Endothelial cell of umbilical vein (primary cell): Measurements from ENCODE around the gene TMEM59L. TPM values are rescaled to one million over a fixed set of nuclear protein-coding genes. Genes with fewer than 3 reads are reported as not detected.

ENCODE experiments used
- BruUV-seq: library from RNA; stranded (reverse); fragments of 400-500 nt; replicated peaks from 2 replicates; lab custom pipeline; 2021; lab: Mats Ljungman, UMichigan
- CTCF ChIA-PET: fragments of 300-600, 350-600 bp; sonication (Branson Sonifier 250); formaldehyde crosslinking; loops from one replicate; lab custom pipeline; 2021; ENCODE audit warnings: antibody characterized with exemption, inconsistent platforms; lab: Charles Lee
- POLR2A ChIA-PET: fragments of 300-600, 350-600 bp; sonication (Branson Sonifier 250); formaldehyde crosslinking; loops from one replicate; lab custom pipeline; 2021; ENCODE audit warnings: antibody characterized with exemption, inconsistent platforms; lab: Charles Lee
- DNase-seq: peaks from one replicate; pipeline ENCODE4 v3.0.0-alpha.2; 2011; ENCODE audit warnings: low read depth, low spot score
- FAIRE-seq: peaks from 2 replicates; lab custom pipeline; 2011; peaks lifted over from hg19 to GRCh38; lab: Jason Lieb, UNC
- H2AFZ ChIP-seq: 2 replicates; pipeline ENCODE4 v1.6.0; 2012; ENCODE audit warnings: low read depth, low read length, control low read depth, inconsistent platforms
- H3K27ac ChIP-seq: 2 replicates; pipeline ENCODE4 v1.5.1; 2011; ENCODE audit warnings: low read depth, mild to moderate bottlenecking, control low read depth, low read length, moderate library complexity; ENCODE audit not compliant: insufficient read depth
- H3K27me3 ChIP-seq, 2 experiments: 2 replicates each; pipeline versions ENCODE4 v1.6.0 to v1.6.1; 2011; ENCODE audit warnings: low read length in 2 of 2, mixed read lengths in 1 of 2; ENCODE audit not compliant: control insufficient read depth in 2 of 2, insufficient read depth in 2 of 2
- H3K36me3 ChIP-seq, 2 experiments: 2 replicates in 1 of 2; 3 replicates in 1 of 2; pipeline ENCODE4 v1.5.1; 2011; ENCODE audit warnings: low read length in 2 of 2, mild to moderate bottlenecking in 1 of 2, moderate library complexity in 1 of 2; ENCODE audit not compliant: control insufficient read depth in 2 of 2, insufficient read depth in 2 of 2; ENCODE audit errors: extremely low read depth in 1 of 2
- H3K4me1 ChIP-seq: 3 replicates; pipeline ENCODE4 v1.5.1; 2011; ENCODE audit warnings: mild to moderate bottlenecking, low read length; ENCODE audit not compliant: control insufficient read depth, insufficient read depth; ENCODE audit errors: extremely low read depth
- H3K4me2 ChIP-seq: 2 replicates; pipeline ENCODE4 v1.6.1; 2011; ENCODE audit warnings: low read length, control low read depth, mixed read lengths; ENCODE audit not compliant: insufficient read depth
- H3K4me3 ChIP-seq, 3 experiments: fragments of 200-600 bp in 1 of 3; sonication (generic), shearing (Covaris generic) in 1 of 3; replicated peaks in 1 of 3; 2 replicates each; pipeline ENCODE4 v1.5.1; 2011 to 2016; ENCODE audit warnings: control low read depth in 3 of 3, low read length in 3 of 3, mild to moderate bottlenecking in 2 of 3, inconsistent platforms in 1 of 3, low read depth in 1 of 3, moderate library complexity in 1 of 3; ENCODE audit not compliant: insufficient read depth in 1 of 3
- H3K79me2 ChIP-seq: 2 replicates; pipeline ENCODE4 v1.6.0; 2012; ENCODE audit warnings: low read length, inconsistent platforms; ENCODE audit not compliant: control insufficient read depth, insufficient read depth
- H3K9ac ChIP-seq: replicated peaks from 2 replicates; pipeline ENCODE3; 2011; ENCODE audit warnings: low read length, control low read depth; ENCODE audit not compliant: insufficient read depth; ENCODE audit errors: extremely low read depth
- H3K9me1 ChIP-seq: replicated peaks from 3 replicates; pipeline ENCODE4 v1.6.0; 2011; ENCODE audit warnings: mild to moderate bottlenecking, low read length; ENCODE audit not compliant: control insufficient read depth, insufficient read depth; ENCODE audit errors: extremely low read depth
- H3K9me3 ChIP-seq: replicated peaks from 2 replicates; pipeline ENCODE4 v1.5.1; 2012; ENCODE audit warnings: low read length, inconsistent platforms; ENCODE audit not compliant: control insufficient read depth, insufficient read depth
- H4K20me1 ChIP-seq: replicated peaks from 2 replicates; pipeline ENCODE3; 2011; ENCODE audit warnings: mild to moderate bottlenecking, low read length; ENCODE audit not compliant: control insufficient read depth, insufficient read depth; ENCODE audit errors: extremely low read depth
- CTCF ChIP-seq, 2 donors: IDR thresholded peaks; 1 replicate in 1 of 2; 2 replicates in 1 of 2; pipeline ENCODE4 v1.5.1; 2011; ENCODE audit warnings: low read length in 2 of 2, mild to moderate bottlenecking in 2 of 2, moderate library complexity in 2 of 2, control low read depth in 1 of 2, inconsistent platforms in 1 of 2, low read depth in 1 of 2; ENCODE audit not compliant: insufficient read depth in 1 of 2; ENCODE audit errors: extremely low read depth in 1 of 2
- EZH2 ChIP-seq: IDR thresholded peaks from 2 replicates; pipeline ENCODE4 v1.6.1; 2012; ENCODE audit warnings: borderline replicate concordance, low read depth, mild to moderate bottlenecking, moderate library complexity, low read length, inconsistent platforms; ENCODE audit not compliant: severe bottlenecking
- FOS ChIP-seq: IDR thresholded peaks from 2 replicates; pipeline ENCODE4 v1.6.1; 2011; ENCODE audit warnings: mild to moderate bottlenecking, low read length, moderate library complexity, borderline replicate concordance; ENCODE audit not compliant: insufficient read depth
- GATA2 ChIP-seq: IDR thresholded peaks from 2 replicates; pipeline ENCODE4 v1.7.0; 2011; ENCODE audit warnings: low read depth, mild to moderate bottlenecking, moderate library complexity, mixed read lengths, low read length; ENCODE audit not compliant: insufficient read length, insufficient read depth
- JUN ChIP-seq: IDR thresholded peaks from 2 replicates; pipeline ENCODE4 v1.6.1; 2011; ENCODE audit warnings: borderline replicate concordance, low read depth; ENCODE audit not compliant: insufficient read length, insufficient read depth
- MAX ChIP-seq: IDR thresholded peaks from 2 replicates; pipeline ENCODE4 v1.6.1; 2011; ENCODE audit not compliant: insufficient read depth, insufficient read length
- MYC ChIP-seq: IDR thresholded peaks from one replicate; pipeline ENCODE4 v1.6.1; 2011; ENCODE audit warnings: mild to moderate bottlenecking, low read depth, low read length
- POLR2A ChIP-seq: IDR thresholded peaks from 2 replicates; pipeline ENCODE4 v1.6.1; 2012; ENCODE audit warnings: low read depth, mild to moderate bottlenecking, control low read depth, low read length
- POLR2AphosphoS5 ChIP-seq: IDR thresholded peaks from 2 replicates; pipeline ENCODE4 v1.6.1; 2012; ENCODE audit warnings: low read depth, mild to moderate bottlenecking, control low read depth, low read length, moderate library complexity; ENCODE audit not compliant: insufficient read depth
- dilution Hi-C: fragments of 300-500 bp; cut with MboI; formaldehyde crosslinking; loops from one replicate; pipeline ENCODE4 v1.15.0; 2019; ENCODE audit warnings: low sequenced_read_pairs; ENCODE audit not compliant: extremely low pct_ligation_motif_present
- intact Hi-C: fragments of 100-400 bp; cut with micrococcal nuclease; formaldehyde crosslinking; loops from one replicate; pipeline ENCODE4 v1.10.0; 2022
- polyA plus RNA-seq, 4 experiments: library from polyadenylated mRNA; depleted of rRNA in 3 of 4; stranded (reverse) in 3 of 4; unstranded in 1 of 4; fragments of >200 nt; gene quantifications; 2 replicates each; pipeline versions ENCODE4 v1.2.1 to v1.2.3, GENCODE V29; 2011 to 2012; ENCODE audit warnings: missing spikeins in 1 of 4
- total RNA-seq: library from RNA; stranded (reverse); gene quantifications from 2 replicates; pipeline ENCODE4 v1.2.3, GENCODE V29; 2021

TMEM59L gene
- total and polyA plus RNA-seq, 2 donors (not counting 3 experiments of a cell fraction or from before 2014, with no cell fraction given): 0.43 to 0.97 TPM

DNA sequence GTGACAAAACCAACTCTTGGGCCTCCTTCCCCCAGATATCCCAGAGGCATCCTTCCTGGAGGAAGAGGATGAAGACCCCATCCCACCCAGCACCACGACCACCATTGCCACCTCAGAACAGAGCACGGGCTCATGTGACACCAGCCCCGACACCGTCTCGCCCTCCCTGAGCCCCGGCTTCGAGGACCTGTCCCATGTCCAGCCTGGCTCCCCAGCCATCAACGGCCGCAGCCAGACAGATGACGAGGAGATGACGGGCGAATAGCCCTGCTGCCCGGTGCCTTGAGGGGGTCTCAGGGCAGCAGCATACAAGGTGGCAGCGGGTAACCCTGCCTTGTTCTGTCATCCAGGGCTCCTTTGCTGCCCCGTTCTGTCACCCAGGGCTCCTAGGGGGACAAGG, 44.3 kb upstream of the TMEM59L start:
- no peak overlapping the region for H3K4me2 ChIP-seq
- H2AFZ ChIP-seq: no peak overlapping the region
- no peak overlapping the region for H3K9ac ChIP-seq
- H3K4me1 ChIP-seq: peaks cover 12% of the 10 kb centered on the region
- ChIA-PET POLR2A (no interaction called here), CTCF (interaction anchor here (1.3 kb wide), 1 partner anchor 98 kb away, joined by 3 read pairs; no protein-coding TSS in a partner anchor)
- no peaks in the 10 kb centered on the region for H3K9me3 ChIP-seq
- BruUV-seq: no TSS peak
- H3K27me3 ChIP-seq: no peaks in the 10 kb centered on the region
- FAIRE-seq (no peak), DNase-seq (no peak)
- no peak overlapping the region for H3K4me3 ChIP-seq
- H3K27ac ChIP-seq: no peak overlapping the region
- dilution Hi-C loops (no loop called here), intact Hi-C loops (no loop called here)
- peaks cover 16% of the 10 kb centered on the region for H3K79me2 ChIP-seq
- no peaks in the 10 kb centered on the region for H4K20me1 ChIP-seq
- H3K9me1 ChIP-seq: no peaks in the 10 kb centered on the region
- peaks cover 11 to 36% of the 10 kb centered on the region in 2 experiments for H3K36me3 ChIP-seq
- no peak for TF ChIP-seq FOS
- no peak for TF ChIP-seq CTCF (IDR thresholded peaks at IDR 0.05; ENCODE audit: extremely low read depth in 1 of 2, insufficient read depth in 1 of 2, low read depth in 1 of 2, low read length in 2 of 2)
- TF ChIP-seq GATA2: no peak
- TF ChIP-seq JUN: no peak
- no peak for TF ChIP-seq MAX
- no peak for TF ChIP-seq POLR2A
- TF ChIP-seq MYC: no peak
- no peak for TF ChIP-seq POLR2AphosphoS5
- TF ChIP-seq EZH2: no peak
